ENCODE measurements around the gene SNAPIN.

SNAPIN gene

DNA sequence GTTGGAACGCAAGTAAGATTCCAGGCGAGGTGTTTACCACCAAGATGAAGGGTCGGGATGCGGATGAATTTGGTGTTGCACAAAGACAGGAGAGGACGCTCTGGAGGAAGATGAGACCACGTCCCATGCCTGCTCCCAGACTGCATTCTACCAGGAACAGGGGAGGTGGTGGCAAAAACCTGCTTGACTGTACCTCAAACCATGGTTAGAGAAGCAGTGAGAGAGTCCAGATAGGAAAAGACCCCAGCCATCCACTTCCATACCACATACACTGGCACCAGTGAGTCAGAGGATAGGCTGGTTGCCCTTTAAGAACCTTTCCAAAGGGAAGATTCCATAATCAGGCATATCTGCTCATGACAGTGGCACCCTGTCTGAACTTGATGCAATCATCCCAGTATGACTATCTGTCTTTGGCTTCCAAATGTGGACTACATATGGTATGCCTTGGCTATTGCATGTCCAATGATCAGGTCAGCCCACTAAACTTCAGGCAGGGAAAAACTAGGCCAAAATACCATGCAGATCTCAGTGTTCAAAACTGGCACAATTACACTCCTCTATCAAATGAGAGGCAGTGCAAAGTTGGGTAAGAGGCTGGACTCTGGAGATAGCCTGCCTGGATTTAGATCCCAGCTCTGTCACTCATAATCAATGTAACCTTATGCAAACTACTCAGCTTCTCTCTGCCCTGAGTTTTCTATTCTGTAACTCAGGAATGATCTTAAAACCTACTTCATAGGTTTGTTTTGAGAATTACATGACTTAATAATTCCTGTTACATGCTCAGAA, 40.6 kb downstream of the SNAPIN start:
- no peak for FAIRE-seq
- DNase-seq (ENCODE audit: insufficient read length, low spot score): no peak

DNA sequence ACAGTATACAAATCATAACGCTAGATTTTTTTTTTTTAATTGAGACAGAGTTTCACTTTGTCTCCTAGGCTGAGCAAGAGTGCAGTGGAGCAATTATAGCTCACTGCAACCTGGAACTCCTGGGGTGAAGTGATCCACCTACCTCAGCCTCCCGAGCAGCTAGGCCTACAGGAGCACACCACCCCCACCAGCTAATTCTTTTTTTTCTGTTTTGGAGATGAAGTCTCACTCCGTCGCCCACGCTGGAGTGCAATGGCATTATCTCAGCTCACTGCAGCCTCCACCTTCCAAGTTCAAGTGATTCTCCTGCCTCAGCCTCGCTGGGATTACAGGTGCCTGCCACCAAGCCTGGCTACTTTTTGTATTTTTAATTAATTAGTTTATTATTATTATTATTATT, 41.3 kb downstream of the SNAPIN start:
- DNase-seq (ENCODE audit: insufficient read length, low spot score) (no peak), FAIRE-seq (no peak)

DNA sequence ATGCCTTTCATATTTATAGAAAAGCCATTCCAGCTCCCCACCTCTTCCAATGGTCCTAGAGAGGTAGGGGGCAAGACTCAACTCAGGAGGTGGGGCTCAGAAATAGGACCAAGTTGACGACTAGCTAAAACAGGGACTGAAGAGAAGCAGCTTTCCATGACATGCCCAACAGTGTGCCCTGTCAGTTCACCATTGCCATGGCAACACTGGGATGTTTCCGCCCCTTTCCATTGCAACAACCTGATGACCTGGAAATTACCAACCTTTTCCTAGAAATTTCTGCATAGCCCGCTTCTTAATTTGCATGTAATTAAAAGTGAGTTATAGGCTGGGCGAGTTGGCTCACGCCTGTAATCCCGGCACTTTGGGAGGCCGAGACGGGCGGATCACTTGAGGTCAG, 47.0 kb downstream of the SNAPIN start:
- DNase-seq (ENCODE audit: insufficient read length, low spot score) (no peak), FAIRE-seq (no peak)

DNA sequence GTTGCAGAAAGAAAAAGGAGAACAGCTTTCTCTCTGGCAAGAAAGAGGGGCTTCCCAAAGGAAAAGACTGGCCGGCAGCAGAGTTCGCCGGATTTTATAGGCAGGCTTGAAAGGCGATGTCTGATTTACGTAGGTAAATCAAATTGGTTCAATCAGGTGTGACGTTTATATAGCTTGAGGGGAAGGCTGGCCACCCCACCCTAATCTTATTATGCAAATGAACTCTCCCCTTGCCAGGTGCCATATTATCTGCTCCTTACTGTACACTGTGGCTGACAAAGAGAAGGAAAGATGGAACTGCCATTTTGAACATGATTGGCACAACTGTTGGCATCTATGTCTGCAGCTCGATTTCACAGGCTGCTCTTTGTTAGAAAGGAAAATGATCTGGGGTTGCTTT, 52.5 kb downstream of the SNAPIN start:
- FAIRE-seq: no peak
- no peak for DNase-seq (ENCODE audit: insufficient read length, low spot score)

Data from GM19239 (cell line).